D721Med (cell line): ENCODE data around the gene METTL17.

Source experiments
- DNase-seq: peaks from one replicate; pipeline ENCODE4 v3.0.0; 2011; ENCODE audit warnings: low spot score; ENCODE audit not compliant: insufficient read length
- FAIRE-seq: peaks from 2 replicates; lab custom pipeline; 2011; peaks lifted over from hg19 to GRCh38; lab: Jason Lieb, UNC
- CTCF ChIP-seq: IDR thresholded peaks from 2 replicates; pipeline ENCODE4 v1.5.1; 2012; ENCODE audit warnings: mild to moderate bottlenecking, control low read depth; ENCODE audit not compliant: insufficient read depth; ENCODE audit errors: missing control alignments

The METTL17 gene

GRCh38 chr14:21026274-21026987 is 36.7 kb downstream of the METTL17 start:
- no peak for FAIRE-seq

GRCh38 chr14:21026988-21027315 is 37.2 kb downstream of the METTL17 start:
- DNase-seq (no peak), FAIRE-seq (no peak)
- no peak for TF ChIP-seq CTCF

More at GRCh38 chr14:21026274-21026987, 36.7 kb downstream of the METTL17 start:
- no peak for DNase-seq
- no peak for TF ChIP-seq CTCF

- FAIRE-seq (no peak), DNase-seq (no peak)
- no peak for TF ChIP-seq CTCF
Measured at GRCh38 chr14:21029917-21030316, 40.1 kb downstream of the METTL17 start, which contains the start of gene TPPP2. TPPP2 (plus strand) TSS chr14:21030217; CDS start chr14:21030582, 365 bp downstream.

GRCh38 chr14:21030531-21030930 is 40.8 kb downstream of the METTL17 start:
- FAIRE-seq, result no peak
- DNase-seq, result no peak
- no peak for TF ChIP-seq CTCF

GRCh38 chr14:21032326-21033132 is 42.7 kb downstream of the METTL17 start:
- TF ChIP-seq CTCF, result no peak
- DNase-seq (no peak), FAIRE-seq (no peak)

- FAIRE-seq (no peak), DNase-seq (no peak)
- TF ChIP-seq CTCF, result no peak
Measured at GRCh38 chr14:21033133-21033698, 43.4 kb downstream of the METTL17 start.
